ENCODE data around the gene SERTM1. TPM values are rescaled to one million over a fixed set of nuclear protein-coding genes. Genes with fewer than 3 reads are reported as not detected.

The SERTM1 gene
- total RNA-seq, 1 donor from 2014 or later: 0.52 TPM

- Histone ChIP-seq H3K9ac (ENCODE audit: low read depth in 1 of 3, low read length in 3 of 3) (no peak overlapping the region), H3K27ac (ENCODE audit: low read depth, low read length) (no peak overlapping the region), H3K4me3 (ENCODE audit: low read length in 3 of 3) (no peak overlapping the region), H3K36me3 (ENCODE audit: control insufficient read depth in 3 of 3, insufficient read depth in 3 of 3, low read length in 3 of 3) (no peaks in the 10 kb centered on the region), H3K27me3 (ENCODE audit: control insufficient read depth in 3 of 3, insufficient read depth in 3 of 3, low read length in 3 of 3) (no peaks in the 10 kb centered on the region), H3K4me1 (ENCODE audit: control insufficient read depth in 3 of 3, insufficient read depth in 3 of 3, low read length in 3 of 3) (no peaks in the 10 kb centered on the region), H3K9me3 (ENCODE audit: control insufficient read depth in 3 of 3, low read length in 3 of 3) (no peaks in the 10 kb centered on the region)
These were observed 52.1 kb downstream of the SERTM1 start for GRCh38 chr13:36725936-36726335.

GRCh38 chr13:36728006-36728405, 54.2 kb downstream of the SERTM1 start:
- Histone ChIP-seq H3K9ac (ENCODE audit: low read depth in 1 of 3, low read length in 3 of 3) (no peak overlapping the region), H3K27me3 (ENCODE audit: control insufficient read depth in 3 of 3, insufficient read depth in 3 of 3, low read length in 3 of 3) (no peaks in the 10 kb centered on the region), H3K4me3 (ENCODE audit: low read length in 3 of 3) (no peak overlapping the region), H3K27ac (ENCODE audit: low read depth, low read length) (no peak overlapping the region), H3K36me3 (ENCODE audit: control insufficient read depth in 3 of 3, insufficient read depth in 3 of 3, low read length in 3 of 3) (no peaks in the 10 kb centered on the region), H3K9me3 (ENCODE audit: control insufficient read depth in 3 of 3, low read length in 3 of 3) (no peaks in the 10 kb centered on the region), H3K4me1 (ENCODE audit: control insufficient read depth in 3 of 3, insufficient read depth in 3 of 3, low read length in 3 of 3) (no peaks in the 10 kb centered on the region)

- no peak overlapping the region for H3K4me3 ChIP-seq (ENCODE audit: low read length in 3 of 3)
- H3K4me1 ChIP-seq (ENCODE audit: control insufficient read depth in 3 of 3, insufficient read depth in 3 of 3, low read length in 3 of 3): no peaks in the 10 kb centered on the region
- H3K27ac ChIP-seq (ENCODE audit: low read depth, low read length): no peak overlapping the region
These were observed 62.4 kb downstream of the SERTM1 start for GRCh38 chr13:36736119-36736726.

GRCh38 chr13:36737524-36738083, 63.8 kb downstream of the SERTM1 start:
- no peaks in the 10 kb centered on the region for H3K36me3 ChIP-seq (ENCODE audit: control insufficient read depth in 3 of 3, insufficient read depth in 3 of 3, low read length in 3 of 3)
- no peak overlapping the region for H3K27ac ChIP-seq (ENCODE audit: low read depth, low read length)
- H3K4me1 ChIP-seq (ENCODE audit: control insufficient read depth in 3 of 3, insufficient read depth in 3 of 3, low read length in 3 of 3): no peaks in the 10 kb centered on the region
- no peak overlapping the region for H3K9ac ChIP-seq (ENCODE audit: low read depth in 1 of 3, low read length in 3 of 3)
- no peaks in the 10 kb centered on the region for H3K27me3 ChIP-seq (ENCODE audit: control insufficient read depth in 3 of 3, insufficient read depth in 3 of 3, low read length in 3 of 3)
- no peak overlapping the region for H3K4me3 ChIP-seq (ENCODE audit: low read length in 3 of 3)
- no peaks in the 10 kb centered on the region for H3K9me3 ChIP-seq (ENCODE audit: control insufficient read depth in 3 of 3, low read length in 3 of 3)

More at GRCh38 chr13:36736119-36736726, 62.4 kb downstream of the SERTM1 start:
- H3K9me3 ChIP-seq (ENCODE audit: control insufficient read depth in 3 of 3, low read length in 3 of 3): no peaks in the 10 kb centered on the region
- H3K36me3 ChIP-seq (ENCODE audit: control insufficient read depth in 3 of 3, insufficient read depth in 3 of 3, low read length in 3 of 3): no peaks in the 10 kb centered on the region
- no peaks in the 10 kb centered on the region for H3K27me3 ChIP-seq (ENCODE audit: control insufficient read depth in 3 of 3, insufficient read depth in 3 of 3, low read length in 3 of 3)
- H3K9ac ChIP-seq (ENCODE audit: low read depth in 1 of 3, low read length in 3 of 3): no peak overlapping the region

GRCh38 chr13:36745436-36745835, 71.6 kb downstream of the SERTM1 start:
- H3K9ac ChIP-seq (ENCODE audit: low read depth in 1 of 3, low read length in 3 of 3): no peak overlapping the region
- H3K27me3 ChIP-seq (ENCODE audit: control insufficient read depth in 3 of 3, insufficient read depth in 3 of 3, low read length in 3 of 3): no peaks in the 10 kb centered on the region
- no peaks in the 10 kb centered on the region for H3K36me3 ChIP-seq (ENCODE audit: control insufficient read depth in 3 of 3, insufficient read depth in 3 of 3, low read length in 3 of 3)
- H3K27ac ChIP-seq (ENCODE audit: low read depth, low read length): no peak overlapping the region
- H3K9me3 ChIP-seq (ENCODE audit: control insufficient read depth in 3 of 3, low read length in 3 of 3): no peaks in the 10 kb centered on the region
- no peak overlapping the region for H3K4me3 ChIP-seq (ENCODE audit: low read length in 3 of 3)
- no peaks in the 10 kb centered on the region for H3K4me1 ChIP-seq (ENCODE audit: control insufficient read depth in 3 of 3, insufficient read depth in 3 of 3, low read length in 3 of 3)

- no peak overlapping the region for H3K27ac ChIP-seq (ENCODE audit: low read depth, low read length)
- no peaks in the 10 kb centered on the region for H3K9me3 ChIP-seq (ENCODE audit: control insufficient read depth in 3 of 3, low read length in 3 of 3)
- H3K4me1 ChIP-seq (ENCODE audit: control insufficient read depth in 3 of 3, insufficient read depth in 3 of 3, low read length in 3 of 3): no peaks in the 10 kb centered on the region
These were observed 72.2 kb downstream of the SERTM1 start for GRCh38 chr13:36746051-36746450.

More at GRCh38 chr13:36746051-36746450, 72.2 kb downstream of the SERTM1 start:
- Histone ChIP-seq H3K27me3 (ENCODE audit: control insufficient read depth in 3 of 3, insufficient read depth in 3 of 3, low read length in 3 of 3) (no peaks in the 10 kb centered on the region), H3K9ac (ENCODE audit: low read depth in 1 of 3, low read length in 3 of 3) (no peak overlapping the region), H3K4me3 (ENCODE audit: low read length in 3 of 3) (no peak overlapping the region), H3K36me3 (ENCODE audit: control insufficient read depth in 3 of 3, insufficient read depth in 3 of 3, low read length in 3 of 3) (no peaks in the 10 kb centered on the region)

Other genes with a start within 250 kb of the SERTM1 start
- 0.52 TPM for gene CCNA1, start 241.5 kb upstream of the SERTM1 start, total RNA-seq
- 5.2 TPM for gene RFXAP, start 145.2 kb downstream of the SERTM1 start, total RNA-seq
- 11.5 TPM for gene SMAD9, start 246.2 kb downstream of the SERTM1 start, total RNA-seq